DND-41 (cell line): ENCODE results near the gene SEPTIN5.

Source experiments
- ATAC-seq: fragments of 200-7000 bp; cut with Tn5 transposase; 3 replicates; pipeline ENCODE4 v1.9.1; 2021; ENCODE audit warnings: low read depth; ENCODE audit not compliant: insufficient read depth
- DNase-seq: peaks from one replicate; pipeline ENCODE4 v3.0.0-alpha.2; 2020
- H2AFZ ChIP-seq: 2 replicates; pipeline ENCODE4 v1.6.0; 2012; ENCODE audit warnings: low read depth, low read length
- H3K27ac ChIP-seq: 2 replicates; pipeline ENCODE4 v1.5.1; 2012; ENCODE audit warnings: low read length, inconsistent platforms
- H3K27me3 ChIP-seq: fragments of 200-600 bp; sonication (generic); 2 replicates; pipeline ENCODE4 v1.6.0; 2012; ENCODE audit warnings: low read length, mild to moderate bottlenecking, inconsistent platforms; ENCODE audit not compliant: insufficient read depth, poor library complexity
- H3K36me3 ChIP-seq: 2 replicates; pipeline ENCODE4 v1.5.1; 2012; ENCODE audit warnings: low read length, inconsistent platforms; ENCODE audit not compliant: insufficient read depth
- H3K4me1 ChIP-seq: 2 replicates; pipeline ENCODE4 v1.5.1; 2012; ENCODE audit warnings: mild to moderate bottlenecking, low read length; ENCODE audit not compliant: insufficient read depth
- H3K4me2 ChIP-seq: 2 replicates; pipeline ENCODE4 v1.6.0; 2012; ENCODE audit warnings: mild to moderate bottlenecking, moderate library complexity, low read length, inconsistent platforms; ENCODE audit not compliant: insufficient read depth
- H3K4me3 ChIP-seq, 2 experiments: fragments of 200-600 bp in 1 of 2; shearing (Covaris generic) in 1 of 2; 2 replicates each; pipeline ENCODE4 v1.5.1; 2012 to 2016; ENCODE audit warnings: inconsistent platforms in 2 of 2, low read length in 2 of 2, mild to moderate bottlenecking in 2 of 2, low read depth in 1 of 2, moderate library complexity in 1 of 2
- H3K79me2 ChIP-seq: 2 replicates; pipeline ENCODE4 v1.6.0; 2012; ENCODE audit warnings: low read length, inconsistent platforms; ENCODE audit not compliant: insufficient read depth
- H3K9ac ChIP-seq: 2 replicates; pipeline ENCODE4 v1.6.0; 2012; ENCODE audit warnings: low read depth, mild to moderate bottlenecking, inconsistent platforms, low read length, moderate library complexity
- H3K9me3 ChIP-seq: 2 replicates; pipeline ENCODE4 v1.5.1; 2012; ENCODE audit warnings: low read length, moderate library complexity, mild to moderate bottlenecking, inconsistent platforms; ENCODE audit not compliant: insufficient read depth, severe bottlenecking
- H4K20me1 ChIP-seq: 2 replicates; pipeline ENCODE4 v1.6.0; 2012; ENCODE audit warnings: low read length; ENCODE audit not compliant: insufficient read depth
- CTCF ChIP-seq: IDR thresholded peaks from 2 replicates; pipeline ENCODE4 v1.5.1; 2012; ENCODE audit warnings: borderline replicate concordance, low read length, moderate library complexity, mild to moderate bottlenecking; ENCODE audit not compliant: poor library complexity, severe bottlenecking; ENCODE audit errors: extremely low read depth
- EZH2 ChIP-seq: IDR thresholded peaks from 3 replicates; pipeline ENCODE4 v1.6.1; 2012; ENCODE audit warnings: borderline replicate concordance, low read depth, mild to moderate bottlenecking, moderate library complexity, low read length, inconsistent platforms; ENCODE audit not compliant: severe bottlenecking

The SEPTIN5 gene

GRCh38 chr22:19722178-19722981 lies 8.1 kb downstream of the SEPTIN5 start:
- Histone ChIP-seq H3K79me2 (no peaks in the 10 kb centered on the region), H3K4me1 (peaks cover 17% of the 10 kb centered on the region), H3K9ac (no peak overlapping the region), H3K4me3 (no peak overlapping the region), H3K9me3 (no peaks in the 10 kb centered on the region), H3K27ac (no peak overlapping the region), H2AFZ (no peak overlapping the region), H3K36me3 (no peaks in the 10 kb centered on the region), H3K27me3 (no peaks in the 10 kb centered on the region), H3K4me2 (no peak overlapping the region), H4K20me1 (no peaks in the 10 kb centered on the region)
- no peak for ATAC-seq
- no peak for DNase-seq
- no peak for TF ChIP-seq EZH2
- no peak for TF ChIP-seq CTCF

GRCh38 chr22:19722982-19723231 lies 8.6 kb downstream of the SEPTIN5 start:
- H3K4me3 ChIP-seq: no peak overlapping the region
- H3K79me2 ChIP-seq: no peaks in the 10 kb centered on the region
- H3K4me2 ChIP-seq: no peak overlapping the region
- H3K9ac ChIP-seq: no peak overlapping the region
- ATAC-seq: no peak
- DNase-seq: no peak
- no peak overlapping the region for H2AFZ ChIP-seq
- H3K9me3 ChIP-seq: no peaks in the 10 kb centered on the region
- H3K27me3 ChIP-seq: no peaks in the 10 kb centered on the region
- H3K36me3 ChIP-seq: no peaks in the 10 kb centered on the region
- no peaks in the 10 kb centered on the region for H4K20me1 ChIP-seq
- TF ChIP-seq EZH2: no peak
- no peak for TF ChIP-seq CTCF
- no peak overlapping the region for H3K27ac ChIP-seq
- H3K4me1 ChIP-seq: peaks cover 12% of the 10 kb centered on the region

- Histone ChIP-seq H3K9me3 (no peaks in the 10 kb centered on the region), H3K79me2 (no peaks in the 10 kb centered on the region), H3K4me3 (no peak within 1 kb of the TSS), H3K4me2 (no peak within 1 kb of the TSS), H3K36me3 (no peaks in the 10 kb centered on the region), H4K20me1 (no peaks in the 10 kb centered on the region), H3K27ac (no peak within 1 kb of the TSS), H3K9ac (no peak within 1 kb of the TSS), H2AFZ (no peak within 1 kb of the TSS), H3K27me3 (no peaks in the 10 kb centered on the region), H3K4me1 (peaks cover 8% of the 10 kb centered on the region)
- DNase-seq: no peak
- TF ChIP-seq EZH2 (no peak), CTCF (no peak)
- no peak for ATAC-seq
Measured at GRCh38 chr22:19723232-19723982, 9.1 kb downstream of the SEPTIN5 start, which contains the start of gene GP1BB. TSS of gene GP1BB (plus strand) at chr22:19723539. CDS start at chr22:19723570, 31 bp downstream.
